Measurements from ENCODE around the gene ATXN7. TPM values are rescaled to one million over a fixed set of nuclear protein-coding genes. Genes with fewer than 3 reads are reported as not detected.

Gene ATXN7
- total RNA-seq, 1 experiment from 2014 or later = 27.5 TPM

- no peak overlapping the region for H2AFZ ChIP-seq (ENCODE audit: low read depth, low read length, poor library complexity, severe bottlenecking)
- H3K9ac ChIP-seq (ENCODE audit: low read length) = no peak overlapping the region
- H3K27me3 ChIP-seq (ENCODE audit: insufficient read depth, low read length) = no peaks in the 10 kb centered on the region
- no peaks in the 10 kb centered on the region for H3K36me3 ChIP-seq (ENCODE audit: control insufficient read depth in 1 of 2, insufficient read depth in 2 of 2, low read length in 2 of 2)
- peaks cover 3 to 4% of the 10 kb centered on the region in 2 experiments for H3K4me1 ChIP-seq (ENCODE audit: control insufficient read depth in 1 of 2, insufficient read depth in 2 of 2, low read length in 2 of 2)
- ChIA-PET RAD21 (ENCODE audit: low non-redundant PET in 1 of 2, low total read pairs in 2 of 2, uncharacterized antibody in 2 of 2, unreplicated experiment in 2 of 2) (no interaction called here), POLR2A (no interaction called here), CTCF (no interaction called here)
- TF ChIP-seq REST (IDR thresholded peaks at IDR 0.05; ENCODE audit: low read depth) (no peak), SRF (IDR thresholded peaks at IDR 0.05; ENCODE audit: low read depth) (no peak), POLR2A (IDR thresholded peaks at IDR 0.05; ENCODE audit: borderline replicate concordance, extremely low read depth, insufficient read depth, insufficient read length) (no peak), TCF7L2 (IDR thresholded peaks at IDR 0.05; ENCODE audit: borderline replicate concordance, extremely low read depth, insufficient read depth, insufficient read length) (no peak), CEBPB (IDR thresholded peaks at IDR 0.05; ENCODE audit: low read depth) (no peak), POLR2AphosphoS5 (IDR thresholded peaks at IDR 0.05; ENCODE audit: low read depth, low read length) (no peak), EGR1 (IDR thresholded peaks at IDR 0.05; ENCODE audit: low read depth) (no peak), FOSL1 (IDR thresholded peaks at IDR 0.05; ENCODE audit: low read depth) (no peak), ATF3 (IDR thresholded peaks at IDR 0.05) (no peak), SIN3A (IDR thresholded peaks at IDR 0.05; ENCODE audit: low read depth) (no peak), EZH2phosphoT487 (IDR thresholded peaks at IDR 0.05; ENCODE audit: borderline replicate concordance) (no peak), EZH2 (IDR thresholded peaks at IDR 0.05) (no peak), YY1 (IDR thresholded peaks at IDR 0.05; ENCODE audit: extremely low read depth, insufficient replicate concordance, low read depth, low read length) (no peak)
- H3K27ac ChIP-seq (ENCODE audit: low read depth, low read length) = no peak overlapping the region
- DNase-seq (ENCODE audit: low read depth, low spot score) = no peak
- H3K9me3 ChIP-seq (ENCODE audit: control insufficient read depth in 1 of 2, insufficient read depth in 1 of 2, low read depth in 1 of 2, low read length in 2 of 2) = no peaks in the 10 kb centered on the region
- H3K79me2 ChIP-seq (ENCODE audit: insufficient read depth, low read length) = peaks cover 82% of the 10 kb centered on the region
- H4K20me1 ChIP-seq (ENCODE audit: insufficient read depth) = peaks cover 4% of the 10 kb centered on the region; the same call in 1 of the 2 replicates
- no peaks in the 10 kb centered on the region for H3K9me2 ChIP-seq (ENCODE audit: insufficient read depth)
- no peak overlapping the region for H3K4me3 ChIP-seq (replicated peaks in 1 of 2; ENCODE audit: low read depth in 1 of 2, low read length in 2 of 2)
- no peak overlapping the region for H3K4me2 ChIP-seq (ENCODE audit: low read length)
- intact Hi-C loops (cut with micrococcal nuclease) = no loop called here
- no TSS peak for BruUV-seq (replicated peaks)
- no peak for ATAC-seq
Measured at GRCh38 chr3:63857311-63857710, 6.4 kb upstream of the ATXN7 start.

Data from HCT116 (cell line).